VCaP (cell line): ENCODE results near the gene EDRF1.
A peak's percentile ranks its signal among the peaks of the same experiment; 100 is the strongest.
"Not testable (repeated sequence)": the region's sequence is repeated elsewhere in the genome, so short reads cannot be mapped to it uniquely, and the experiment has no call there.

Experiments used
- H3K27ac ChIP-seq: fragments of 450-650 bp; 2 replicates; pipeline ENCODE4 v1.5.1; 2017
- TF ChIP-seq, protein P1 (sequence below): fragments of 450-650 bp; conservative IDR thresholded peaks from 2 replicates; pipeline ENCODE4 v1.5.1; 2017; ENCODE audit warnings: mild to moderate bottlenecking, moderate library complexity

Gene EDRF1

DNA sequence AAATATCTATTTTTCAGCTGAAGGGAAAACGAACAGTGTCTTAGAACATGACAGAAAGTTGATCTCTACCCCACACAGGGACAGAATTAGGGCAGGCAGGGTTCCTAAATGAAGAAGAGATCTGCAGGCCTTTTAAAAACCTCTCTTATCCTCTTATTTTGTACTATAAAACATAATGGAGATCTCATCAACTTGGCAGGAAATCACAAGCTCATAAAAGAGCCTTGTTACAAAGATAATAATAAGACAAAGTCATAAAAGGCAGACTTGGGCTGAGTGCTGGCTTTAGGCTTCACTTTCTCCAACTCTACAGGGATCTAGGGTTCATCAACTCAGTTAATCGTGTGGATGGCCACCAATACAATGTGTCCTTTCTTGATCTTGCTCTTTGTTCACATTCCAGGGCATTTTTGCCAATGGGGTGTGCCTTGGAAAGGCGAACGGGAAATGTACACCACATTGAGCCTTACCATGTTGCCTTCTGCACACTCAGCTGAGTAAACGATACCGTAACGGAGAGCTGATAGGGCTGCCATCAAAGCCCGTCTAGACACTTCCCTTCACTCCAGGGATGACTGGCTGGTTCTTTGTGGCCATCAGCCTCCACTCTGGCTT, 29.4 kb upstream of the EDRF1 start:
- TF ChIP-seq, protein P1, sequence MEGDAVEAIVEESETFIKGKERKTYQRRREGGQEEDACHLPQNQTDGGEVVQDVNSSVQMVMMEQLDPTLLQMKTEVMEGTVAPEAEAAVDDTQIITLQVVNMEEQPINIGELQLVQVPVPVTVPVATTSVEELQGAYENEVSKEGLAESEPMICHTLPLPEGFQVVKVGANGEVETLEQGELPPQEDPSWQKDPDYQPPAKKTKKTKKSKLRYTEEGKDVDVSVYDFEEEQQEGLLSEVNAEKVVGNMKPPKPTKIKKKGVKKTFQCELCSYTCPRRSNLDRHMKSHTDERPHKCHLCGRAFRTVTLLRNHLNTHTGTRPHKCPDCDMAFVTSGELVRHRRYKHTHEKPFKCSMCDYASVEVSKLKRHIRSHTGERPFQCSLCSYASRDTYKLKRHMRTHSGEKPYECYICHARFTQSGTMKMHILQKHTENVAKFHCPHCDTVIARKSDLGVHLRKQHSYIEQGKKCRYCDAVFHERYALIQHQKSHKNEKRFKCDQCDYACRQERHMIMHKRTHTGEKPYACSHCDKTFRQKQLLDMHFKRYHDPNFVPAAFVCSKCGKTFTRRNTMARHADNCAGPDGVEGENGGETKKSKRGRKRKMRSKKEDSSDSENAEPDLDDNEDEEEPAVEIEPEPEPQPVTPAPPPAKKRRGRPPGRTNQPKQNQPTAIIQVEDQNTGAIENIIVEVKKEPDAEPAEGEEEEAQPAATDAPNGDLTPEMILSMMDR = no peak

DNA sequence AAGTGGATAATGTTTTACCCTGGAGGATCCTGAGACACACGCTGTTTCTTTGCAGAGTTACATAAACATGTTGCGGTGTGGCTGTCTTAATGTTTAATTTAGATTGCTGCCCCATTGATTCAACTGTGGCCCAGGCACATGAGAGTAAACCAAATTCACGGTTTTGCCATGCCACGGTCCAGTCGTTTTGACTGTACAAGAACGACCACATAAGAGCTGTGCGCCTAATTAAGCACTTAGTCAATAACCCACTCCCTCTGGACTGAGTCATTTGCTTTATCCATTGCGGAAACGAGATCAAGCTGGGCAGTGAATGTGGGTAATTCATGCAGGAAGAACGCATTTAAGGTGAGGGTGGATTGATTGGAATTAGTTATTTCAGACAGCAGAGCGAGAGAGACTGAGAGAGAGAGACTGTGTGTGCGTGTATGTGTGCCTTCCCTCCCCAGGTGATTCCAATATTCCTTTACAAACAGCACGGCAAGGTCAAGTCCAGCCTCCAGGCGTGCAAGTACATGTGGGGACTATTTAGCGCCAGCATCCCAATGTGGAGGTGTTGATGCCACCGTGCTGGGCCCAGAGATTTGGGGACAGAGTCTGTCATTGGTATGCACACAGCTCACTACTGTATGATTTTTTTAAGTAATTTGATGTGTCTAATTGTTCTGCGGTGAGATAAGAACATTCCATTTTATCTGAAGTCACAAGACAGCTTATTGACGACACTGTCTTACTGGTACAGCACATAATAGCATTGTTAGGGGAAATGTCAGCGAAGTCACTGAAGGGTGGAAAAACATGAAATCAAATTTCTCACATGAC, 28.1 kb upstream of the EDRF1 start:
- TF ChIP-seq, protein P1 = no peak
- H3K27ac ChIP-seq = no peak overlapping the region

More for the DNA sequence above, 29.4 kb upstream of the EDRF1 start:
- peak overlapping the region; percentile 48 for H3K27ac ChIP-seq

DNA sequence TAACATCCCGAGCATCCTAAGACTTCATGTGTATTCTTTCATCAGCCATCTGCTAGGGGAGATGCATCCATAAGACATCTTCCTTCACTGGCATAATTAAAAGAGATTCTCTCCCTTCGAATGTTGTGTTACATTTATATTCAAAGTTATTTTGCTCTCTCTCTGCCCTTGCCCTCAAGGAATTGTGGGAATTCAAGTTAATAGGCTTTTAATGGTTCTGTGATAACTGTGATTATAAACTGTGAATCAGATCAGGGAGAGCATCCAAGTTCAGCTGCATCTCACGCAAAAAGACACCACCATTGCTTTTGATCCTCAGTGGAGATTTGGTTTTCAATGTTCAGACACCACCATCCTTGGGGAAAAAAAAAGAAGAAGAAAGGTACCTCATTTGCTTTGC, 27.3 kb upstream of the EDRF1 start:
- TF ChIP-seq, protein P1 = no peak
- H3K27ac ChIP-seq = no peak overlapping the region

DNA sequence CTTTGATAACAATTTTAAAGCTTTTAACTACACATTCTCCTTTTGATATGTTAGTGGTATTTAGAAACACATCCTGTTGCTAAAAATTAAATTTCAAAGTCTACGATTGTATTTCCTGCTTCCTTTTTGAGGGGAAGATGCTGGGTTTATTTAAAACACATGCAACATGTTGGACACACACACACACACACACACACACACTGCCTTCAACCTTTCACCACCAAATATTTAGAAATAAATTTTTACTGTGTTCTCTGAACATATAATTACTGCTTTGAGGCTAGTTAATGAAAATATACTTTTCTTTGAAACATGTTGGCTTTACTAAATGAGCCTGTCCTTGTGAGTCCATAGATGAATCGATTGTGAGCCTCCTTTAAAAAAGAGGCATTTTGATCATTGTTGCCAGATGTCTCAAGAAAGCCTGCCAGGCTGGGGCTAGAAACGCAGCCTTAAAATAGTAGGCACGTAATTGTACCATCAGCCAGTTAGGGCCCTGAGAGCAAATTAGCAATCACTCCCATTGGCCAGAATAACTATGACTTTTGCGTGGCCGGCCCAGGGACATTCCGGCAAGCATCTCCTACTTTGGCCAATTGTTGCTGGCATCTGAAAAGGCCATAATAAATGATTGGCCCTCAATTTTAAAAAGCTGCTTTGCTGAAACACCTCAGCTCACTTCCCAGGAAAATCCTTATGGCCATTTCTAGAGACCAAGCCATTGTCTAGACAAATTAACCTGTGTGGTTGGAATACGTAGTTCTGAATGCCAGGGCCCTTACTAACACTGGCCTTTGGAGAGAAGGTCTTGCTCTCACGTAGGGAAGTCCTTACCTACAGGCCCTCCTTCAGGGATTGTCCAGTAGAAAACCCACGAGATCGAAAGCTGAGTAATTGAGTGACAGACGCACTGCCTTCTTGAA, 26.6 kb upstream of the EDRF1 start:
- no peak overlapping the region for H3K27ac ChIP-seq
- TF ChIP-seq, protein P1 = no peak

DNA sequence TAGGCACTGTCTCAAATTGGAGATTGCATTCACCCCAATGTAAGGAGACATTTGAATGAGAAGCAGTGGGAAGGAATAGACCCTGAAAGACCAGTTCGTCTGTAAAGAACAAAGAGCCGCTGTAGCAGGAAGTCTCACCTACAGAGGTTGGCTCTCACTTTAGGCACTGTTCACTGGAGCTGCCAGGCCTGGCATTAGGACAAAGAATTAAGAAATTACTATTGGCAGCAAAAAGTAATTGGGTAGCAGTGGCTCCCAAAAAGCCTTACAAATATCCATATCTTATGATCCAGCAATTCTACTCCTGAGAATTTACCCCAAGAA, 26.0 kb upstream of the EDRF1 start:
- H3K27ac ChIP-seq = no peak overlapping the region
- TF ChIP-seq, protein P1 = no peak

DNA sequence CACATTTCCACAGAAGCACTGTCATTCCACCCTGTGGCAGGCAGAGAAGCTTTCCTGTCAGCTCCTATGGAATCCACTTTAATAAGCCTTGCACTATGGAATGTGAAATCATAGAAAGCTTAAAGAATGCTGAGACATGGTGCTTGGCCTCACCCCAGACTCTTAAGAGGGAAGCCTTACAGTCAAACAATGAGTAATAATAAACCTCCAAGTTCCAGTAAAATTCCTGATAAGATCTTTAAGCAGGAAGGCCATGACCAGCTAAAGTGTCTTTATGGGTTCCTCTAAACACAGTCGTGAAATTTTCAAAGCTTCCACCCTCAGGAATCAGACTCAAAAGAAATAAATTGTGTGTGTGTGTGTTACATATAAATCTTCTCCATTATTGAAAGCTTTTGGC, 24.6 kb upstream of the EDRF1 start:
- TF ChIP-seq, protein P1 = no peak
- H3K27ac ChIP-seq = peak overlapping the region; percentile 57

DNA sequence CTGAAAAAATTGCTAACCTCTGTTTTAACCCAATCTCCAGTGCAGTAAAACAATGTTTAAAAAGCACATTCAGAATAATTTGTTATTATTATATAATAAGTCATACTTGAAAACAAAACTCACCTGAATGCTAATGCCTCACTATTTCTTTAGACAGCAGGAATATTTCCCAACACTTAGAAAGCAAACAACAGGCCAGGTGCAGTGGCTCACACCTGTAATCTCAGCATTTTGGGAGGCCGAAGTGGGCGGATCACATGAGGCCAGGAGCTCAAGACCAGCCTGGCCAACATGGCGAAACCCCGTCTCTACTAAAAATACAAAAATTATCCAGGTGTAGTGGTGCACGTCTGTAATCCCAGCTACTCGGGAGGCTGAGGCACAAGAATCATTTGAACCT, 22.6 kb upstream of the EDRF1 start:
- not testable (repeated sequence) for H3K27ac ChIP-seq
